BJ (cell line): Measurements from ENCODE around the gene NDUFB10. TPM values are rescaled to one million over a fixed set of nuclear protein-coding genes. Genes with fewer than 3 reads are reported as not detected.

ENCODE experiments used
- CTCF ChIA-PET: fragments of 350-600 bp; formaldehyde crosslinking; extraction: SDS; loops from one replicate; lab custom pipeline; 2021; ENCODE audit warnings: antibody characterized with exemption, inconsistent platforms; lab: Yijun Ruan, JAX
- POLR2A ChIA-PET: fragments of 300-600 bp; sonication (Branson Sonifier 250); formaldehyde crosslinking; extraction: SDS; loops from one replicate; lab custom pipeline; 2021; ENCODE audit warnings: antibody characterized with exemption; lab: Charles Lee
- DNase-seq: peaks from one replicate; pipeline ENCODE4 v3.0.0-alpha.2; 2011; ENCODE audit warnings: low read depth
- H3K27me3 ChIP-seq: 2 replicates; pipeline ENCODE4 v1.6.0; 2011; ENCODE audit warnings: low read length; ENCODE audit not compliant: control insufficient read depth, insufficient read depth
- H3K36me3 ChIP-seq: 2 replicates; pipeline ENCODE4 v1.5.1; 2011; ENCODE audit warnings: low read length; ENCODE audit not compliant: control insufficient read depth, insufficient read depth
- H3K4me3 ChIP-seq: 2 replicates; pipeline ENCODE4 v1.5.1; 2011; ENCODE audit warnings: low read depth, mild to moderate bottlenecking, control low read depth, low read length
- CTCF ChIP-seq: IDR thresholded peaks from 2 replicates; pipeline ENCODE4 v1.5.1; 2011; ENCODE audit warnings: low read depth, mild to moderate bottlenecking, control low read depth, inconsistent platforms, low read length, moderate library complexity; ENCODE audit not compliant: insufficient read depth
- polyA plus RNA-seq: library from polyadenylated mRNA; depleted of rRNA; stranded (reverse); fragments of >200 nt; gene quantifications from 2 replicates; pipeline ENCODE4 v1.2.3, GENCODE V29; 2011

NDUFB10 gene
- polyA plus RNA-seq, 1 experiment = 183 TPM

DNA sequence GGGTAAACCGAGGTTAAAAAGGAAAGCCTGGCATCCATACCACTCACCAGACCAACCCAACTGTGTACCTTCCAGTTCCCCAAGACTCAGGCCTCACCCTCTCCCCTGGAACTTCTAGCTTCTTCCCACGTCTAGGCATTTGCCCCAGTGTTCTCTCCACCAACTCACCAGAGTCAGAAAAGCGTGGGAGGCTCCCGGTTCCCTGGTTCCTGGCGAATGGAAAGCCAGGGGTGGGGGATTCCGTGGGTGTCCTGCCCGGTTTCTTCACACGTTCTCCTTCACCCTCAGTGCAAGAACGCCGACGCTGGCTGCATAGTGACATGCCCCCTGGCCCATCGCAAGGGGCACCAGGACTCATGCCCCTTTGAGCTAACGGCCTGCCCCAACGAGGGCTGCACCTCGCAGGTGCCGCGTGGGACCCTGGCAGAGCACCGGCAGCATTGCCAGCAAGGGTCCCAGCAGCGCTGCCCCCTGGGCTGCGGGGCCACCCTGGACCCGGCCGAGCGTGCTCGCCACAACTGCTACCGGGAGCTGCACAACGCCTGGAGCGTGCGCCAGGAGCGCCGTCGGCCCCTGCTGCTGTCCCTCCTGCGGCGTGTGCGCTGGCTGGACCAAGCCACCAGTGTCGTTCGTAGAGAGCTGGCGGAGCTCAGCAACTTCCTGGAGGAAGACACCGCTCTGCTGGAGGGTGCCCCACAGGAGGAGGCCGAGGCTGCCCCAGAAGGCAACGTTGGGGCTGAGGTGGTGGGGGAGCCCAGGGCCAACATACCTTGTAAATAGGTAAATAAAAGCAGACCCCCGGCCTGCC is 9.0 kb downstream of the NDUFB10 start:
- ChIA-PET CTCF (no interaction called here), POLR2A (no interaction called here)
- H3K27me3 ChIP-seq = no peaks in the 10 kb centered on the region
- no peak overlapping the region for H3K4me3 ChIP-seq
- H3K36me3 ChIP-seq = peaks cover 2% of the 10 kb centered on the region
- DNase-seq = no peak
- no peak for TF ChIP-seq CTCF

DNA sequence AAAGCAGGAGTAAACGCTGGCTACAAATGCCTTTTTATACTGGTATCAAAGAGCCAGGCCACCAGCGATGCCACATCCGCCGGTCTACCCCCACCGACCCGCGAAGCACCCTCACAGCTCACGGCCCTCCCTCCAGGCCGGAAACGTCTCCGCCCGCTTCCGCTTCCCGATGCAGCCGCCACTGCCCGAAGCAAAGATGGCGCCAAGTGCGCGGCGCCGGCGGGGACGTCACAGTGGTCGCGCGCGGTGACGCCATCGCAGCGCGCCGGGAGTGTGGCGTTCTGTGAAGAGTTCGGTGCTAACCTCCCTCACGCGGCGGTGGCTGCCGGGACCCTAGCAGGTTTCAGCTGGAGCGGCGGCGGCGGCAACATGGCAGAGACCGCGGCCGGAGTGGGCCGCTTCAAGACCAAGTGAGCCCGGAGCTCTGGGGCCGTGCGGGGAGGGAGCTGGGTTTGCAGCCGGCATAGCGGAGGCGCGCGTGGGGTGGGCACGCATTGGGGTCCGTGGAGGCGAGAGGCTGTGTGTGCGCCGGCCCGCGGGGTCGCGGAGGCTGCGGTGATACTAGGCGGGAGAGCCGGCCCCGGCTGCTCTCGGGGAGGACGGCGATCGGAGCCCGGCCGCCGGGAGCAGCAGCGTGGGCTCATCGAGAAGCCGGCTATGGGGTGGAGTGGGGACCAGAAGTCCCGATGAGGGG is 12.6 kb downstream of the NDUFB10 start, which contains the start of gene TBL3:
TBL3 (plus strand) TSS at position 258 of the 694 bp plus-strand sequence; CDS start at position 370, 112 bp downstream.
- TF ChIP-seq CTCF = no peak
- DNase-seq = peak; percentile 39
- Histone ChIP-seq H3K36me3 (peaks cover 20% of the 10 kb centered on the region), H3K4me3 (peak within 1 kb of the TSS; percentile 99), H3K27me3 (no peaks in the 10 kb centered on the region)
- CTCF ChIA-PET = interaction anchor here (0.7 to 1.6 kb wide), 2 partner anchors 10 to 25 kb away, joined by 3 to 4 read pairs; no protein-coding TSS in a partner anchor
- POLR2A ChIA-PET = interaction anchor here (1.0 kb wide), 1 partner anchor 184 kb away, joined by 7 read pairs; the partner anchor contains the start of gene TRAF7

DNA sequence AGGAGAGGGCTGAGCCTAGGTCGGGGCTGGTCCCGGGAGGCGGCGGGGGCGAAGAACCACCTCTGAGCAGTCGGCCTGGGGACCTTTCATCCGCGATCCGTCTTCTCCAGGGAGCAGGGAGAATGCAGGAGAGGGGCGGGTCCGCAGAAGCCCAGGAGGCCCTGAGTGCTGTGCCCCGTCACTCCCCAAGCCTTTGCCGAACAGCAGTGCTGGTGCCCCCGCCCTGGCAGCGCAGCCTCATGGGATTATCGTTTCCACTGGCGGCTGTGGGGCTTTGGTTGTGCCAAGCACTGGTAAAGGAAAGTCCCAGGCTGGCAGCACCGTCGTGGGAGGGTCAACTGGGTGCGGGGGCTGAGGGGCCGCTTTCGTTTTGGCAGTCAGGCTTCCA is 13.1 kb downstream of the NDUFB10 start:
- Histone ChIP-seq H3K27me3 (no peaks in the 10 kb centered on the region), H3K36me3 (peaks cover 23% of the 10 kb centered on the region), H3K4me3 (peak overlapping the region; percentile 99)
- no peak for TF ChIP-seq CTCF
- ChIA-PET CTCF (interaction anchor here (1.6 kb wide), 1 partner anchor 10 kb away, joined by 4 read pairs; no protein-coding TSS in a partner anchor), POLR2A (no interaction called here)
- DNase-seq = no peak

DNA sequence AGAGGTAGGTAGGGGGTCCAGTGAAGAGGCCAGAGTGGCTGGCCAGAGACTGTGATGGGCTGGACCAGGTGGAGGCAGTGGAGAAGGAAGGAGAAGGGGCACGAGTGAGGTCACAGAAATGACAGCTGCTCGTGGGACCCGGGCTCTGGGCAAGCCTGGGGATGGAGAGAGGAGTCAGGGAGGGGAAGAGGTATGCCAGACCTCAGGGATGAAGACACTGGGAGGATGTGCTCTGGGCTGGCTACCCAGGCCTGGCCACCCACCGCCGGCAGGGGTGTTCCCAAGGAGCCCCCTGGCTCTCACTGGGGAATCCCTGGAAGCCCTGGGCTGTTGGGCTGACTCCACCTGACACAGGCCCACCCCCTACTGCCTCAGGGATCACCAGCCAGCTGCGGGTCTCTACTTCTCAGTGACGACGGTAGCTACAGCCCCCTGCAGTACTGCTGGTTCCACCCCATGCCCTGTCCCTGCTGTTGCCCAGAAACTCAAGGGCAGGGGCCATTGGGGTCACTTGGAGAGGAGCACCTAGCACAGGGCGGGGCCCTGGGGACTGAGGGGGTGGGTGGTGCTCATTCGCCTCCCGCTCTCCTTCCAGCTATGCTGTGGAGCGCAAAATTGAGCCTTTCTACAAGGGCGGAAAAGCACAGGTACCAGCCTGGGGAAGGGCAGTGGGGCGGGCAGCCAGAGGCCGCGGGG is 14.3 kb downstream of the NDUFB10 start:
- Histone ChIP-seq H3K36me3 (peaks cover 32% of the 10 kb centered on the region), H3K27me3 (no peaks in the 10 kb centered on the region), H3K4me3 (no peak overlapping the region)
- POLR2A ChIA-PET = no interaction called here
- no peak for DNase-seq
- CTCF ChIA-PET = no interaction called here
- no peak for TF ChIP-seq CTCF
